Measurements from ENCODE around the gene DYRK3.

DNA sequence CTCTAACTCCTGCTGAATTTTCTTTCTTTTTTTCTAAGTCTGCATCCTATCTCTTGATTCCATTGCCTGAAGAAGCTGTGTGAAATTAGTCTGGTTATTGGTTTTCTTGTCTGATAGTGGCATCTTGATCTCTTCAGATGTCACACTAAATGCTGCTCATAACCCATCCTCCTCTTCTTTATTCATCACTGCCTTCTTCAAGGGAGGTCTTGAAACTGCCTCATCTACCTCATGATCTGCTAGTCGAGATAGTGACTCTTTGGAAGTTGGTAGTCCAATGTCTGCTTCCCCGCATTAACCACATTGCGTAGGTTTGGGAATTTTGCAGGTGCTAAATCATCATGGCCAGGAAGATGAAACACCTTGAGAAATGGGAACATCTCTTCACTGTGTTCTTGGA lies 15.7 kb downstream of the DYRK3 start:
- TF ChIP-seq RNF2 (IDR thresholded peaks at IDR 0.05; ENCODE audit: borderline replicate concordance, low read depth, low read length, missing control alignments, poor library complexity, severe bottlenecking) = no peak
- TF ChIP-seq, protein P1, sequence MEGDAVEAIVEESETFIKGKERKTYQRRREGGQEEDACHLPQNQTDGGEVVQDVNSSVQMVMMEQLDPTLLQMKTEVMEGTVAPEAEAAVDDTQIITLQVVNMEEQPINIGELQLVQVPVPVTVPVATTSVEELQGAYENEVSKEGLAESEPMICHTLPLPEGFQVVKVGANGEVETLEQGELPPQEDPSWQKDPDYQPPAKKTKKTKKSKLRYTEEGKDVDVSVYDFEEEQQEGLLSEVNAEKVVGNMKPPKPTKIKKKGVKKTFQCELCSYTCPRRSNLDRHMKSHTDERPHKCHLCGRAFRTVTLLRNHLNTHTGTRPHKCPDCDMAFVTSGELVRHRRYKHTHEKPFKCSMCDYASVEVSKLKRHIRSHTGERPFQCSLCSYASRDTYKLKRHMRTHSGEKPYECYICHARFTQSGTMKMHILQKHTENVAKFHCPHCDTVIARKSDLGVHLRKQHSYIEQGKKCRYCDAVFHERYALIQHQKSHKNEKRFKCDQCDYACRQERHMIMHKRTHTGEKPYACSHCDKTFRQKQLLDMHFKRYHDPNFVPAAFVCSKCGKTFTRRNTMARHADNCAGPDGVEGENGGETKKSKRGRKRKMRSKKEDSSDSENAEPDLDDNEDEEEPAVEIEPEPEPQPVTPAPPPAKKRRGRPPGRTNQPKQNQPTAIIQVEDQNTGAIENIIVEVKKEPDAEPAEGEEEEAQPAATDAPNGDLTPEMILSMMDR (IDR thresholded peaks at IDR 0.05; ENCODE audit: control extremely low read depth in 1 of 3, insufficient read depth in 1 of 3, low read depth in 1 of 3, low read length in 3 of 3) = no peak
- TF ChIP-seq, protein P2, sequence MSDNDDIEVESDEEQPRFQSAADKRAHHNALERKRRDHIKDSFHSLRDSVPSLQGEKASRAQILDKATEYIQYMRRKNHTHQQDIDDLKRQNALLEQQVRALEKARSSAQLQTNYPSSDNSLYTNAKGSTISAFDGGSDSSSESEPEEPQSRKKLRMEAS (IDR thresholded peaks at IDR 0.05) = no peak
- TF ChIP-seq TAF1 (IDR thresholded peaks at IDR 0.05; ENCODE audit: low read depth, low read length) = no peak

Data from H1 (cell line).